GM21786 (cell line): ENCODE data around the gene KIAA0825.
"Not testable (repeated sequence)": the region's sequence is repeated elsewhere in the genome, so short reads cannot be mapped to it uniquely, and the experiment has no call there.

Experiments used
- ATAC-seq: cut with Tn5 transposase; IDR thresholded peaks from one replicate; pipeline ENCODE4 v1.9.1; 2021; ENCODE audit not compliant: unreplicated experiment

The KIAA0825 gene

DNA sequence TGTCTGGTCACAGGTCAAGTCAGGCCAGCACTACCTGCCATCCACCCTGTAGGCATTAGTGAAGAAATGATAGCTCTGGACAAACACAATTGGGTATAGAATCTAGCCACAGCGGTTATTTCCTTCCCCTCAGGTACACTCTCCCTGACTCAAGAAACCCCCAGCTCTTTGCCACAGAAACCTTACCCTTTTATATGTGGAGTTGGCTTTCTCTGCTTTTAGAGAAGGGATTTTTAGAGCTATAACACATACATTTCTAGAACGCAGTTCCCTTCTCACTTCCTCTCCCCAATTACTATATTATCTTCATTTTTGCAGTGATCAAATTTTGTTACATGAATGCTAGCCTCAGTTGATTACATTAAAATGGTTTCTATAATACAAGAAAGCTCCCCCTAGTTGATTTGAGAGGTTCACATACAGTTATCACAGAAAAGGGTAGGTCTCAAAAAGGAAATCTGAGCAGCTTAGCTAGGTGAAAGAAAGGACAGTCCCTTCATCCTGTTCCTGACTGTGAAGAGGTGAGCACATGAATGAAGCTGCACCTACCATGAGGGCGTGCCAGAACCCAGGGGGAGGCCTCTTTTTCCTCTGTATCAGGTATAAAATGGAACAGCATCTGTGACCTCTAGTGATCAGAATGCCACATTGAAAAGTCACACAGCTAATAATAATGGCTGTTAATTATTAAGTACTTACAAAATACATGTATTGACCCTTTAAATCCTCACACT lies 425.6 kb downstream of the KIAA0825 start:
- ATAC-seq: no peak

DNA sequence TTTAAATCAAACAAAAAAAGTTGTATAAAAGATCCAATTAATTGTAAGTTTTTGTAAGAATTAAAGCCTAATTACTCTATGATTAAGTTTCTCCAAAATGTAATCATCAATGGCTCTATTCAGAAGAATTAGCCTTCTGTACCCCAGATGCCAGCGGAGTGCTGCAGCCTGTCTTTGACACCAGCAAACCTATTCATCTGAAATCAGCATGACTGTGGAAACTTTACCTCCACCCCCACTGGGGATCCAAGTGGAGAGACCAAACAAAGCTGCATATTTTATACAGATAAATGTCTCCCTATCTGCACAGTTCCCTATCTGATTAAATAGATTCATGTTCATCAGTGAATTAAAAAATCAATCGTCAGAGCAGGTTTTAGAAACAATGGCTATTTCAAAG lies 426.8 kb downstream of the KIAA0825 start:
- ATAC-seq: no peak

DNA sequence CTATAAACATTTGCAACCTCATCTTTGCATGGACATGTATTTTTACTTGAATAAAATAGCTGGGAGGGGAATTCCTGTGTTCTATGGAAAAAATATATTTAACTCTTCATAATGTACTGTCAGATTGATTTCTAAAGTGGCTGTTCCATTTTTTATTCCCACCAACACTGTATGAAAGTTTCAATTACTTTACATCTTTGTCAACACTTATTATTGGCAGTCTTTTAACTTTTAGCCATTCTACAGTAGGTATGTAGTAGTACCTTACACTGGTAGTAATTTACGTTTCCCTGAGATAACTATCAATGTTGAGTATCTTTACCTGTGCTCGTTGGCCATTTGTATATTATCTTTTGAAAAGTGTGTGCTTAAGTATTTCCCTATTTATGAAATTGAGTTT lies 429.7 kb downstream of the KIAA0825 start:
- ATAC-seq: no peak

DNA sequence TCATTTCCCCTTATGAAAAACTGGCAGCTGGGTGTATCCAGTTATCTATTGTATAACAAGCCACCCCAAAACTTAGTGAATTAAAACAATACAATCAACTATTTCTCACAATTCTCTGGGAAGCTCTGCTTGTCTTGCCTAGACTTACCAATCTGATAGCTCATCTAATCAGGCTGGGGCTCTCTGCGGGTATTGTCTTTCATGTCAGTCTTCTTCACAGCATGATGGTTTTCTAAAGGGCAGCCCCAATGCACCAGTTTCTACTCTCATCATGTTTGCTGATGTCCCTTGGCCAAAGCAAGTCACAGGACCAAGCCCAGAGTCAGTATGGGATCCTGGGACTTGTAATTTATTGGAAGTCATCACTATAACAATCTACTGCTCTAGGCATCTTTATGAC lies 433.5 kb downstream of the KIAA0825 start:
- no peak for ATAC-seq

DNA sequence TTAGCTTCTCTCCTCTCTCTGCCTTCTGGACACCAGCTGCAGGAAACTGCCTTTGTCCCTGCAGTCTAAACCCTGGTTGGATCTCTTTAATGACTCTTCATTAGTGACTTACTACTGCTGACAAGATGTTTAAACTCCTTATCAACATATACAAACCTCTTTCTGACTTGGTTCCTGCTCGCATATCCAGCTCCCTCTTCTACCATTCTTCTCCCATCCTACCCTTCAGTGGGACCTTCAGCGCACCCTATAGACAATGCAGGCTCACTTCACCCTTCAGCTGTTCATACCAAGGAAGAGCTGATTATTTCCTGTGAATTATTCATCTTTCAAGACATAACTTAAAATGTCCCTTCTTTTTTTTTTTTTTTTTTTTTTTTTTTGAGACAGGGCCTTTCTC lies 436.5 kb downstream of the KIAA0825 start:
- ATAC-seq: peak; percentile 62

DNA sequence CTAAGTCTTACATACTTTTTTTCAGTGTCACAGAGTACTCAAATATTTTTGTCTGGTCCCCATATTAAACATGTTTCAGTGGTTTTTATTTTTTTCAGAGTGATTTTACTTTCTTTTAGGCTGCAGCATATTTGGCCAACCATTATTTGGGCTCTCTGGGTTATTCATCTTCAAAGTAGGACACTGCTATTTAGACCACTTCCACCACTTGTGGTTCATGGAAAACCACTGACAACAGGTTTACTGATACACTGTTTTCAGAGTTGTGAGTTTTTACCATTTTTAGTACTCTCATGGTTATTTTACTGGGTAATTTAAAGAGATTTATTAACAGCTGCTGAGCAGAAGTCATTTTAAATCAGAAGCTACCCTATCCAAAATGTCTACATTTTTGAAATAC lies 437.6 kb downstream of the KIAA0825 start:
- no peak for ATAC-seq

DNA sequence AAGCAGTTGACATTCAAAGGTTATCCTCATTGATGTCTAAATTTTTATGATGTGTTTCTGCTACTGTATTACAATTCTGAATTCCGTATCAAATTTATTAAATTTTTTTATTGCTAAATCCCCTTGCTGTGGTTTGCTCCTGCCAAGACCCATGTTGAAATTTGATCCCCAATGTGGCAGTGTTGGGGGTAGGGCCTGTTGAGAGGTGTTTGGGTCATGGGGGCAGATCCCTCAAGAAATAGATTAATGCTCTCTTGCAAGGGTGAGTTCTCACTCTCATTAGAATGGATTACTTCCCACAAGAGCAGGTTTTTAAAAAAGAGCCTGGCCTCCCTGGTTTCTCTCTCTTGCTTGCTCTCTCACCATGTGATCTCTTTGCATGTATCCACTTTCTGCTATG lies 442.5 kb downstream of the KIAA0825 start:
- ATAC-seq: no peak

DNA sequence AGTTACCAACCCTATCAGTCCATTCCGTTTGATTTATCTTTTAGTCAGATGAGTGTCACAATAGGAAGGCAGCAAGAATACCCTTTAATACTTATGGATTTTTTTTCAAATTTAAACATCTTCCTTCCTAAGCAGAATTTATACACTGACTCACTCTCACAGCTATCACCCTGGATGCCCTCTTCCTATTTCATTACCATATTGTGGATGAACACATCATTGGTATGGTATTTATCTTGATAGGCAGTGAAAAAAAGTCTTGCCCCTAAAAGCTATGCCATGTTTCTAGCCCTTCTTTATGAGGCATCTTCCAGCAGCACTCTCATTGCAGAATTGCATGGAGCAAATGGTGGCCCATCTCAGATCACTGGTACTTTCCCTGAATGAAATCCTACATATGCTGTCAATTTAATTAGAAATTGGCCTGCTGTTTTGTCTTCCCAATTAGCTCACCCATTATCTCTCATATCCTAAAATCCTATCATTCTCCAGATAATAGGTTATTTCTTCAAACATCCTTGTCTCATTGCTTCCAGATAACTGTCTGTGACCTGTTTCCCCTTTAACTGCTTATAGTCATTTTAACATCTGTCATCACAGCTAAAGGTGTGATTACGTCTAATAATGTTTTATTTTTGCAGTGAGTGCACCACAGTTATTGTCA lies 443.5 kb downstream of the KIAA0825 start:
- no peak for ATAC-seq

DNA sequence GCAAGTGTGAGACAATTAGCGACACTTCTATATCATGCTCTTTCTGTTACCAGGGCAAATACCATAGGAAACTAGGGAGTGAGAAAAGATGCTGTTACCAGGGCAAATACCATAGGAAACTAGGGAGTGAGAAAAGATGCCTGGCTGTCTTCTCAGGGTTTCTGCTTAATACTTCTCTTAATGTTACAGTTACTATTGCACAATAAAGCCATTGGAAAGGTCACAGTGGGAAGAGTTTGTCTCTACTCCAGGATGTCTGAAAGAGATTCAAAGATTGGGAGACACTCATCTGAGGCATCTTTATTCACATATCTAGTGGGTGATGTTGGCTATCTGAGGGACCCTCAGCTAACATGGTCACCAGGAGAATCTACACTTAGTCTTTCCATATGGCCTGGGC lies 445.3 kb downstream of the KIAA0825 start:
- ATAC-seq: no peak

DNA sequence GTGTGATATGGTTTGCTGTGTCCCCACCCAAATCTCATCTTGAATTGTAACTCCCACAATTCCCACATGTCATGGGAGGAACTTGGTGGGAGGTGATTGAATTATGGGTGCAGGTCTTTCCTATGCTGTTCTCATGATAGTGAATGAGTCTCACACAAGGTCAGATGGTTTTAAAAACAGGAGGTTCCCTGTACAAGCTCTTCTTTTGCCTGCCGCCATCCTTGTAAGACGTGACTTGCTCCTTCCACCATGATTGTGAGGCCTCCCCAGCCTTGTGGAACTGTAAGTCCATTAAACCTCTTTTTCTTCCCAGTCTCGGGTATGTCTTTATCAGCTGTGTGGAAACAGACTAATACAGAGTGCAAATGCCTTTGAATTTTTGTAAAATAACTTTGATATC lies 447.3 kb downstream of the KIAA0825 start:
- not testable (repeated sequence) for ATAC-seq

DNA sequence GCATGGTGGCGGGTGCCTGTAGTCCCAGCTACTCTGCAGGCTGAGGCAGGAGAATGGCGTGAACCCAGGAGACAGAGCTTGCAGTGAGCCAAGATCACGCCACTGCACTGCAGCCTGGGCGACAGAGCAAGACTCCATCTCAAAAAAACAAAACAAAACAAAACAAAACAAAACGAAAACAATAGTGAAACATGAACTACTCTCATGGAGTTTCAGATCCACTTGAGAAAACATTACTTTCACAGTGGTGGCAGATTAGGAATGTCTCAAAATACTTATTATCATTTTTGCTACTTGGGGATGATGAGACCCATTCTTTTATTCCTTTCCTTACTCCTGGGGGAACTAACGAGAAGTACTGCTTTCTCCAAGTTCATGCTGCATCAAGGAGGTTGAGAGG lies 448.2 kb downstream of the KIAA0825 start:
- peak; percentile 96 for ATAC-seq

DNA sequence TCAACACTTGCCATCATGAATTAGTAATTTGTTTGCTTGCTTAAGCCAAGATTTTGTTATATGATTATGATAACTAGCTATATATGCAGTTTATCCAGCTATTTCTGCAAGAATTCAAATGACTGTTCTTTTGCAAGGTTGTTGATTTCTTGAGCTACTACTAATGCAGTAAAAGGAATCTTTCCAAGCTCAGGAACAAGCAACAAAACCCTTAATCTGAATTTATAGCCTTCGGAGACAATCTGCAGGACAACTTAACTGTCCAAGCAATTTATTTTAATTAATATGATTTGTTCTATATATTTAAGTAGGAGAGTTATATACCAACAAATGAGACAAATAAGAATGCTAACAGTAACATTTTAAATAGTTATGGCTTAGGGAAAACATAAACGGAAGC lies 450.3 kb downstream of the KIAA0825 start:
- no peak for ATAC-seq

DNA sequence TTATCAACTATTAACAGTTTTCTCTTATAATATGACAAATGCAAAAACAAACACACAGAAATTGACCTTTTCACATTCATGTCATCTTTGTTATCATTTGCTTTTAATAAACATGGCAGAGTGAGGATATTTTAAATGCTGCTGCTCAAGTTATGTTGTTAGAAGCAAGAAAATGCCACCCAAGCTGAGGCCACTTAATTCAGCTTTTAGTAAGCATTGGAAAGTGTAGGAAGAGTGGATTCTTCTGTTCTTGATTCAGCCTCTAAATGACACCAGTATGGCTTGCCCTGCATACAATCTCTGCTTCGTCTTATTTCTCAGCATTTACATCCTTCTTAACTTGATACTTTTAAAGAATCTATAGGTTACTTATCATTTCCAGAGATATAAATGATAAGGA lies 456.6 kb downstream of the KIAA0825 start:
- ATAC-seq: no peak

DNA sequence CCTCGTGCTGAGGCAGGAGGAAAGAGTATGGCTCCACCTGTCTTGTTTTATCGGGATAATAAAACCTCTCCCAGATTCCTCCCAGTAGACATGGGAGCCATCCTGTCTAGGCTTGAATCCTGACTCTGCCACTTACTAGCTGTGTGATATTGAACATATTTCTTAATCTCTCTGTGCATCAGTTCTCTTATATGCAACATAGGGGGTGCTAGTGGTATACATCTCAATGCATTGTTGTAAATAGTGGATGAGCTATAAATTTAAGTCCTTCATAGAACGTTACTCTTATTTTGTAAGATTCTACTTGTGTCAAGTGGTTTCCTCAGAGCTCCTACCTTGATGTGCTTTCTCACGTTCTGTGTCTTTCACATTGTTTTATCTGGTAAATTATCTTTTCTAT lies 459.3 kb downstream of the KIAA0825 start:
- no peak for ATAC-seq

DNA sequence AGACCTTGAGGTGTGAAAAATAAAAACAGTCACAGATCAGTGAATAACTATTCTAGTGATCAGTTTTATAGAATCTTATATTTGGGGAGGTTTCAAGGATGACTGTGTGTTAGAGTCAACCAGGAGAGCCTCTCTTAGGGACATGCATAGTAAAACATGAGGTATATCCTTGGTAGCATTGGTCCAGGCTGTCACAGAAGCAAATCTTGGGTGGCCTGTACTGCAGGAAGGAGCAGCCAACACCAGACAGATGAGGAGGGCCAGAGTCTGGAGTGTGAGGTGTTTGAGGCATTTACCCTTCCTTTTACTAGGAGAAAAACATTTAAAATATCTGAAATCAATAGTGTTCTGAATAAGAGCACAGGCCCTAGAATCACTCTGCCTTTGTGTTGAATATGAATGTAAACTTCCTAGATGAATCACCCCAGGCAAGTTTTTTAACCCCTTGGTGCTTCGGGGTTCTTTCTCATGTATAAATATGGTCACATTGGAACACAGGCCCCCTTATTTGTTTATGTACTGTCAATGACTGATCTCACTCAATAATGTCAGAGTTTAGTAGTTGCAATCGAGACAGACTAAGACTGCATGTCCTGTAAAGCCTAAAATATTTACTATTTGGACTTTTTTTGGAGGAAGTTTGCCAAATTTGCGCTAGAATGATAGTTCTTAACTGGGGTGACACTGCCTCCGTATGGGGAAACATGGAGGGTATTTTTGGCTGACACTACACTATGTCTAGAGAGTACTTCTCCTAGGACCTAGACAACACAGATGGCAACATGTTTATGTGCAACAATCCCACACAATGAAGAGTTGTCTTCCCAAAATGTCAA lies 460.5 kb downstream of the KIAA0825 start:
- no peak for ATAC-seq

DNA sequence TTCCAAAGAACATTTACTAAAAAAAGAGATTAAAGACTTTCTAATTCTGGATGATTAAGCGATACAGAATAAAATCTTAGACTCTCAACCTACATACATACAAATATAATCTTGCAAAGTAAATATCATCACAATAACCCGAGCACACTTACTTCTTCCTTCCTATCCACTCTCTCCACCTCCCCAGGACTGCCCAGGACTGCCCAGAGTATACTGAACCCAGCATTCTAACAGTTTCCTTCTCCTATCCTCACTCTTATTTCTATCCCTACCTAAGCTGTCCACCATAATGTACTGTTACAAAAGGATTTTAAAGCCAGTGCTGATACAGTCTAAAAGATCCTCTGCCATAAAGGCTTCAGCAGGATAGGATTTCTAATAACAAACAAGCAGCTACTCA lies 463.7 kb downstream of the KIAA0825 start:
- ATAC-seq: no peak

DNA sequence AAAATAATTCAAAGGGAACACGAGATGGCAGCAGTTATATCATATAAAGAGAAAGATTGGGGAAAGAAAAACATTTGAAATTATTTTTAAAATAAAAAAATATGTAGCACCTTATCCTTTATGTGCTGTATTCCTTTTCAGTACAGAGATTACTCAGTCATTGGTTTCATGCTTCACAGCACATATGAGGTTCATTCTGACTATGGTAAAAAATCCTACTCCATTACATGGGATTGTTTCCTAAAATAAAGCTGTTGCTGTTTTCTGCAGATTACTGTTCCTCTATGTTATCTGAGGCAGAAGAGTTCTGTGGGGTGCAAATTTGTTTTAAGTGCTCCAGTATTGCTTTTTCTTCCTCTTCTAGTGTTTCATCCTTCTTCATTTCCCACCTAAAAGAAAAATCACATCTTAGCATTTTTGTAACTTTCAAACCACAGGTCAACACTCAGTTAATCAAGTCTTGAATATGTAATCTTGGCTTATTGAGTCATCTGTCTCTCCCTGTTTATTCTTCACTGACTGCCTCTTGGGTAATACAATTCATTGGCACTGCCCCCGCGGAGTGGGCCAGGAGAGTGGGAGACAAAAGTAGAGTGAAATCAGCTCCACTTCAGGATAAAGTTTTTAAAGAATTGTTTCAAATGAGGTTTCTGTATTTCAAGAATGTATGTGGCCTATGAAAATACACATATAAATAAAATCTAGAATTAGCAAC lies 464.5 kb downstream of the KIAA0825 start:
- ATAC-seq: no peak

DNA sequence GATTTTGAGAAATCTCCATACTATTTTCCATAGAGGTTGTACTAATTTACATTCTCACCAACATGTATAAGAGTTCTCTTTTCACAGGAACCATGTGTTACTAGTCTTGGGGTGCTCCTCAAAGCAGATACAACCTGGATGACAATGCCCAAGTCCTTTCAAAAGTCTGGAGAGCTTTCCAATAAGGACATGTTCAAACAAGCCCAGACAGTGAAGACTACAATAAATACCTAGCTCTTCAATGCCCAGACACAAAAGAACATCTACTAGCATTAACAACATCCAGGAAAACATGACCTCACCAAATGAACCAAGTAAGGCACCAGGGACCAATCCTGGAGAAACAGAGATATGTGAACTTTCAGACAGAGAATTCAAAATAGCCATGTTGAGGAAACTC lies 474.8 kb downstream of the KIAA0825 start:
- ATAC-seq: not testable (repeated sequence)

DNA sequence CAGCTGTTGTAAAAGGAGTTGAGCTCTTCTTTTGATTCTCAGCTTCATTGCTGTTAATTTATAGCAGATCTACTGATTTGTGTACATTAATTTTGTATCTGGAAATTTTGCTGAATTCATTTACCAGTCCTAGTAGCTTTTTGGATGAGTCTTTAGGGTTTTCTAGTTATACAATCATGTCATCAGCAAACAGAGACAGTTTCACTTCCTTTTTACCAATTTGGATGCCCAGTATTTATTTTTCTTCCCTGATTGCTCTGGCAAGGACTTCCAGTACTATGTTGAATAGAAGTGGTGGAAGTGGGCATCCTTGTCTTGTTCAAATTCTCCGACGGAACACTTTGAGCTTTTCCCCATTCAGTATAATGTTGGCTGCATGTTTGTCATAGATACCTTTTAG lies 478.1 kb downstream of the KIAA0825 start:
- no peak for ATAC-seq

DNA sequence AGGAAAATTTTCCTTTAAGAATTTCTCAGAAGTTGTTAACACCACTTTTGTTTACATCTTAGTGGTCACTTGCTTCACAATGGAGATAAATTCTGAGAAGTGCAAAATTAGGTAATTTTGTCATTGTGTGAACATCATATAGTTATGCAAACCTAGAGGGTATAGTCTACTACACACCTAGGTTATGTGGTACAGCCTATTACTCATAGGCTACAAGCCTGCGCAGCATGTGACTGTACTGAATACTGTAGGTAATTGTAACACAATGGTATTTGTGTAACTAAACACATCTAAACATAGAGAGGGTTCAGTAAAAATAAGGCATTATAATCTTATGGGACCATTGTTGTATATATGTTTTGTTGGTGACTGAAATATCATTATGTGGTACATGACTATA lies 488.3 kb downstream of the KIAA0825 start:
- ATAC-seq: no peak

DNA sequence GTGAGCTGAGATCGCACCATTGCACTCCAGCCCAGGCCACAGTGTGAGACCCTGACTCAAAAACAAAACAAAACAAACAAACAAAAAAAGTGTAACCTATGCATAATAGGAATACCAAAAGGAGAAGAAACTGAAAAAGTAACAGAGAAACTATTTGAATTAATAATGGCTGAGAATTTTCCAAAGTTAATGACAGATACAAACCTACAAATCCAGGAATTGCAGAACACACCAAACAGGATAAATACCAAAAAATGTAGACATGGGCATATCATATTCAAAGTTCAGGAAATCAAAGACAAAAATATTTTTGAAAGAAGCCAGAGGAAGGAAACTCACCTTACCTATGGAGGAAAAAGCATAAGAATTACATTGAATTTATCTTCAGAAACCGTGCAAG lies 493.3 kb downstream of the KIAA0825 start:
- no peak for ATAC-seq
